VCaP (cell line): ENCODE results near the gene ADAMTS12.
A peak's percentile ranks its signal among the peaks of the same experiment; 100 is the strongest.
"Not testable (repeated sequence)": the region's sequence is repeated elsewhere in the genome, so short reads cannot be mapped to it uniquely, and the experiment has no call there.

Experiments used
- H3K27ac ChIP-seq: fragments of 450-650 bp; 2 replicates; pipeline ENCODE4 v1.5.1; 2017
- CTCF ChIP-seq: fragments of 450-650 bp; conservative IDR thresholded peaks from 2 replicates; pipeline ENCODE4 v1.5.1; 2017; ENCODE audit warnings: mild to moderate bottlenecking, moderate library complexity

The ADAMTS12 gene

DNA sequence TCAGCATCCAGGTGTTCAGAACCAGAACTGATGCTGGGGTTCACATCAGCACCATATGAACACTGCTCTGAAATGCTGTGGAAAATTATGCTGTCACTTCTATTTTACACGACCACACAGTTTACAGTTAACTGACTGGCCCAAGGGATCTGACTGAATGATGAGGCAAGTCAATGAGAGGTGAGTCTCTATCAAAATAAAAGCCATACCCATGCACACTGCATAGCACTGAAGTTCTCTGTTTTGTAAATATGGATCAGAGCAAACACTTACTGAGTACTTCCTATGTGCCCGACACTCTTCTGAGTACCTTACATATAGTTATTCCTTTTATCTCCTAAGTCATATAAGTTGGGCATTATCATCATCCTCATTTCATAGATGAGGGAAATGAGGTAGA, 328.3 kb downstream of the ADAMTS12 start:
- TF ChIP-seq CTCF: no peak
- H3K27ac ChIP-seq: no peak overlapping the region

- TF ChIP-seq CTCF: no peak
- H3K27ac ChIP-seq: no peak overlapping the region
Measured at GRCh38 chr5:33558489-33558888, 333.3 kb downstream of the ADAMTS12 start.

DNA sequence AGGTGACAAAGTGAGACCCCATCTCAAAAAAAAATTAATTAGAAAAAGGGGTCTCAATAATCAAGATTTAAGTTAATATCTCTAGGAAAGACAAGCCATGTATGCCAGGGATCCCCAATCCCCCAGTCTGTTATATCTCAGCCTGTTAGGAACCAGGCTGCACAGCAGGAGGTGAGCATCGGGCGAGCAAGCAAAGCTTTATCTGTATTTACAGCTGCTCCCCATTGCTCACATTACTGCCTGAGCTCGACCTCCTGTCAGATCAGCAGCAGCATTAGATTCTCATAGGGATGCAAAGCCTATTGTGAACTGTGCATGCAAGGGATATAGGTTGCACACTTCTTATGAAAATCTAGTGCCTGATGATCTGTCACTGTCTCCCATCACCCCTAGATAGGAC, 334.2 kb downstream of the ADAMTS12 start:
- no peak for TF ChIP-seq CTCF
- H3K27ac ChIP-seq: no peak overlapping the region

GRCh38 chr5:33556330-33557328, 335.2 kb downstream of the ADAMTS12 start:
- no peak for TF ChIP-seq CTCF
- no peak overlapping the region for H3K27ac ChIP-seq

GRCh38 chr5:33549982-33550567, 341.7 kb downstream of the ADAMTS12 start:
- peak; percentile 58 for TF ChIP-seq CTCF
- peak overlapping the region; percentile 81 for H3K27ac ChIP-seq

GRCh38 chr5:33539790-33540189, 352.0 kb downstream of the ADAMTS12 start:
- not testable (repeated sequence) for H3K27ac ChIP-seq

DNA sequence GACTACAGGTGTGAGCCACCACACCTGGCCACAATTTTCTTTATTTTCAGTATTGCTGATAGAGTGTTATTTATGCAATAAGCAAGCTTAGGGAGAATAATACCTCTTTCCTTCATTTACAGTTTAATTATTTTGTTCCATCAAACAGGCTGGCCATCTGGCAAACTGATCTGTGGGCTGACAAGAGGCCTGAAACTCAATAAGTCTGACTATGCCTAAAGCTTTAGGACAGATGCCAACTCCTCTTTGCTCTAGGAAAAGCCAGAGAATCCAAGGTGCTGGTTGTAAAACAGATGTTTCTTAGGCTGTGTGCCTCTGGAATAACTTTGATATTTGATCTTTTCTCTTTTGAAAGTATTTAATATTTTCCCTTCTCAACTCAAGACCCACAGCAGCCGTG, 352.6 kb downstream of the ADAMTS12 start:
- H3K27ac ChIP-seq: no peak overlapping the region
- no peak for TF ChIP-seq CTCF

DNA sequence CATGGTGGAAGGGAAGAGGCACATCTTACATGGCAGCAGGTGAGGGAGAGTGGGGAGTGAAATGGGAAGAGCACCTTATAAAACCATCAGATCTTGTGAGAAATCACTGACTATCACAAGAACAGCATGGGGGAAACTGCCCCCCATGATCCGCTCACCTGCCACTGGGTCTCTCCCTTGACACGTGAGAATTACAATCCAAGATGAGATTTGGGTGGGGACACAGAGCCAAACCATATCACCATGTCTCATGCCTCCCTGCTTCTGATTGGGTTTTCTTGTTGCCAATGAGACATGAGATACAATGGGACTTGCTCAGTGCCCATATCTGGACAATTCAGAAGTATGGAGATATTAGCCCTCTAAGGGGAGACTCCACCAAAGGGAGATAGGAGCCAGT, 353.6 kb downstream of the ADAMTS12 start:
- no peak for TF ChIP-seq CTCF
- no peak overlapping the region for H3K27ac ChIP-seq
